G401.6 (cell line): ENCODE results near the gene SERINC5.
A peak's percentile ranks its signal among the peaks of the same experiment; 100 is the strongest.
"Not testable (repeated sequence)": the region's sequence is repeated elsewhere in the genome, so short reads cannot be mapped to it uniquely, and the experiment has no call there.

ENCODE experiments used
- FAIRE-seq: peaks from 2 replicates; lab custom pipeline; 2012; peaks lifted over from hg19 to GRCh38; lab: Jason Lieb, UNC

SERINC5 gene

DNA sequence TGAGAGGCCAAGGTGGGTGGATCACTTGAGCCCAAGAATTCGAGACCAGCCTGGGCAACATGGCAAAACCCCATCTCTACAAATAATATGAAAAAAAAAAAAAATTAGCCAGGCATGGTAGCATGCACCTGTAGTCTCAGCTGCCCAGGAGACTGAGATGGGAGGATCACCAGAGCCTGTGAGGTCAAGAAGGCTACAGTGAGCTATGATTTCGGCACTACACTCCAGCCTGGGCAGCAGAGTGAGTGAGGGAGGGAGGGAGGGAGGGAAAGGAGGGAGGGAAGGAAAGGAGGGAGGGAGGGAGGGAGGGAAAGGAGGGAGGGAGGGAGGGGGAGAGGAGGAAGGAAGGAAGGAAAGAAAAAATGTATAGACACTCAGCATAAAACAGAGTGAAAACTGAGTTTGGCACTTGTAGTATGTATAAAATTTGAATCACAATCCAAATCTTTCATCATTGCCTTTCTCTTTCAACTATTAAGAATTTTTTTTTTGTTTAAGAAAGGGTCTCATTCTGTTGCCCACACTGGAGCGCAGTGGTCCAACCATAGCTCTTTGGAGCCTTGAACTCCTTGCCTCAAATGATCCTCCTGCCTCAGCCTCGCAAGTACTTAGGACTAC, 27.8 kb downstream of the SERINC5 start:
- no peak for FAIRE-seq

DNA sequence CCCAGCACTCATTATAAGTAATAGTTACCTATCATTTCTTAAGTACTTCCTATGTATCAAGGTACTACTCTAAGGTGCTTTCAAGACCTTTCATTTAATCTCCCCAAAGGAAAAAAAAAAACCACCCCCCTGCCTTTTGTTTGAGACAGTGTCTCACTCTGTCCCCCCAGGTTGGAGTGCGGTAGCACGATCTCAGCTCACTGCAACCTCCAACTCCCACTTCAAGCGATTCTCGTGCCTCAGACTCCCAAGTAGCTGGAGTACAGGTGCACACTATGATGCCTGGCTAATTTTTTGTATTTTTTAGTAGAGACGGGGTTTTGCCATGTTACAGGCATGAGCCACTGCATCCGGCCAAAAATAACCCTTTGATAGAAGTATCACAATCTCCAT, 29.9 kb downstream of the SERINC5 start:
- no peak for FAIRE-seq

DNA sequence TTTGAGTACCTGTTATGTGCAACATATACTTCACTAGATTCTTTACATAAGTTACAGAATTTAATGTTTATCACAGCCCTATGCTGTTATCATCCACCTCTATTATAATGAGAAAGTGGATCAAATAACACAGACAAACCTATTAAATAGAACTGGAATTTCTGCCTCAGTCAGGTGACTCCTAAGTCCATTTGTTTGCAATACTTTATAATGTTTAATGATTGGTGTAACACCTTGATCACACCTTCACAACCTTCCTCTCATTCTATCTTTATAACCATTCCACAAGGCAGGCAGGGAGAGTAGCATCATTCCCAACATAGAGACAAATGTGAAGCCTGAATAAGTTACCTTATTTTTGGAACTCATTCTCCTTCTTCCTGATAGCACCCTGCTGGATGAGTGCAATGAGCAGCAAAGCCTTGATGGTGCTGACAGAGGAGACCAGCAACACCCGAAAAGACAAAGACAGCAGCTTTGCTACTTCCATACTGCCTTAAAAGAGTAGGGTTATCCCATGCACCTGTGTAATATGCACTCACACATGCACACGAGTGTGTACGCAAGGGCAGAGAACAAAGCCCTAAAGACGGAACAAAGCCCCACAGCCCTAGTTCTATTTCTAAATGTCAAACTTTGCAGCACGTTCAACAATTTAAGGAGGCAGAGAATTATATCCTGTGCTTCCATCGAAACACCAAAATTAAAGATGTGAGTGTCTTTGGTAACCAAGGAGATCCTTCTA, 30.5 kb downstream of the SERINC5 start:
- FAIRE-seq, result no peak

- FAIRE-seq, result no peak
Measured at GRCh38 chr5:80223561-80223960, 32.3 kb downstream of the SERINC5 start.

GRCh38 chr5:80220245-80220897, 35.5 kb downstream of the SERINC5 start:
- no peak for FAIRE-seq

DNA sequence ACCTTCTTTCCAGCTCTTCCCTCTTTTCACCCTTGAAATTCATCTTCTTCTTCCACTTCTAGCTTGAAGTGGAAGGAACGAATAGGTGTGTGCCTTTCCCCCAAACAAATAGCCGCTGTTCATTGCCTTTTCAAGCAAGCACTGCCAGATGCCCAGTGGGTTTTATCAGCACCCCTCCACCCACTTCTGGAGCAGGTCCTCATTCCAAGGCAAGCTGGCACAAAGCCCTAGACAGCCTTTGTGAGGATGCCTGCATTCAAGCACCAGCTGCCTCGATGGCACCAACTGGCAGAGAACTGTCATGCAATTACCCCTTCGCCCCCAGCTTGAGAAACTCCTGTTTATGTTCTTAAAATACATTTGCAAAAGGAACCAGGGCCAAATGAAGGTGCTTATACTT, 36.5 kb downstream of the SERINC5 start:
- no peak for FAIRE-seq

GRCh38 chr5:80217667-80218066, 38.2 kb downstream of the SERINC5 start:
- no peak for FAIRE-seq

- FAIRE-seq, result peak; percentile 93
Measured at GRCh38 chr5:80216753-80217596, 38.9 kb downstream of the SERINC5 start.

GRCh38 chr5:80216096-80216495, 39.8 kb downstream of the SERINC5 start:
- FAIRE-seq, result no peak

DNA sequence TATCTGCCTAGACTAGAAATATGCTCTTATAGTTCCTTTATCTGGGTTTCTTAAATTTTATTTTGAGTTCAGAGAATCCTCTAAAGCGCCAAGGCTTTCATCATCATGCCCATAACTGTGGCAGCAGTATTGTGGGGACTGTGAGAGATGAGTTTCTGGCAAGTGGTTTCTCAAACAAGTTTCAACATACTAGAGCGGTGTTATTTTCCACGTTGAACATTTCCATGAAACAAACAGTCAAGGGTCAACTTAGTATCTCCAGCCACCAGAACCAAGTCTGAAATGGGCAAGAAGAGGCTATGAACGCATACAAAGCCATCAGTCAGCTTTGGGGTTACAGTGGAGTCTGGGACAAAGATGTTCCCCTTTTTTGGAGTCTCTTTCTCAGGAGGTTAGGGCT, 40.3 kb downstream of the SERINC5 start:
- no peak for FAIRE-seq

DNA sequence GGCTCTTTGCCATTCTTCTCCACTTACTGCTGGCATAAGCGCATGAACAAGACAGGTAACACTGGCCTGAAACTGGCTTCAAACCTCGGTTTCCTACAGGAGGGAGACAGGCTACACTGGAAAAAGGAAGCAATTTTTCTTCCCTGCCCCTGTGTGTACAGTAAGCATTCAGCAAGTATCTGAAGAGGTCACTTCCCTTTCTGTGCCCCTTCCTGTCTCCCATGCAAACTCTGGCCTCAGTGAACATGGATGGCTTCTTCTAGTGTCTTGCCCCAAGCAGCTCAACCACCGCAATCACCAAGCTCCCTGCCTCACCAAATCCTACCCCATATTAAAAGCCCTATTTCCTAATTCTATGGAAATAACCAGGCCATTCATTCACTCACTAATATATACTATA, 42.4 kb downstream of the SERINC5 start:
- no peak for FAIRE-seq

GRCh38 chr5:80212171-80212667, 43.6 kb downstream of the SERINC5 start:
- FAIRE-seq, result no peak

- FAIRE-seq, result no peak
Measured at GRCh38 chr5:80211327-80211726, 44.5 kb downstream of the SERINC5 start.

- FAIRE-seq, result no peak
Measured at GRCh38 chr5:80210014-80210413, 45.8 kb downstream of the SERINC5 start.

- no peak for FAIRE-seq
Measured at GRCh38 chr5:80208381-80208780, 47.5 kb downstream of the SERINC5 start.

- no peak for FAIRE-seq
Measured at GRCh38 chr5:80207832-80208231, 48.0 kb downstream of the SERINC5 start.

- no peak for FAIRE-seq
Measured at GRCh38 chr5:80206282-80206681, 49.6 kb downstream of the SERINC5 start.

GRCh38 chr5:80205846-80206245, 50.0 kb downstream of the SERINC5 start:
- FAIRE-seq, result no peak

- no peak for FAIRE-seq
Measured at GRCh38 chr5:80204808-80205614, 50.8 kb downstream of the SERINC5 start.

GRCh38 chr5:80201763-80202162, 54.1 kb downstream of the SERINC5 start:
- FAIRE-seq, result not testable (repeated sequence)

DNA sequence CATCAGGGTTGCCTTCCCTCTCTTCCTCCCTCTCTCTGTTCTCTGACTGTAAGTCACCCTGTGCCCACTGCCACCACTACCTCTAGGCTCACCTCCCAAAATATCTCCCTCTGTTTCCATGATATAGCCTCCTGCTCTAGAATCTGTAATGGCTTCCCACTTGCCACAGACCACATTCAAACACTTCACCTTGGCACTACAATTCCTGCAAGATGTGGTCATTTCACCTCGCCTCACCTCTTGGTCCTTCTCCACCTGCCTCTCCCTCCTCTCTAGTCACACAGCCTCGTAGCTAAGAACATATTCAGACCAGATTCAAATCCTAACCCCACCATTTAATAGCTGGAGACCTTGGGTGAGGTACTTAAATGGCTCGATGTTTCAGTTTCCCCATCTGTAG, 56.9 kb downstream of the SERINC5 start:
- no peak for FAIRE-seq

DNA sequence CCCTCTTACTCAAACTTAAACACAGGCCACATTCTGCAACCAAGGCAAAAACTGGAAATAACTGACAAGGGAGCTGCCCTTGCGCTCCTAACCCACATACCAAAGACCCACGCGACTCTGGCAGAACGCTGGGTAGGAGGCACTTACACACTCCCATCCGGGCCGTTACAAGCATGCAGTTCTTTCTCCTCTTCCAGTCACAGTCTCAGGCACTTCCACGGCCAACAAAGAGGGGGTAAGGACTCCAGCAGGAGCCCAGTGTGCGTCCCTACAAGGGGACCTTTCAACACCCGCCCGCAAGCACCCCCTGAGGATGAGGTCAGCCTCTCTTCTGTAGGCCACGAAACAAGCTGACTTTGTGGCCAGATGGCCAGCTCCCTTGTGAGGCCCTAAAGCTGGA, 57.4 kb downstream of the SERINC5 start:
- no peak for FAIRE-seq
